HuH-7.5 (cell line): ENCODE measurements around the gene AP1M1.

ENCODE experiments used
- DNase-seq: peaks from one replicate; pipeline ENCODE4 v3.0.0; 2011; ENCODE audit warnings: low spot score

AP1M1 gene

GRCh38 chr19:16207490-16208025 is 9.8 kb downstream of the AP1M1 start:
- DNase-seq: no peak

GRCh38 chr19:16208064-16208759 is 10.5 kb downstream of the AP1M1 start:
- DNase-seq: no peak

- no peak for DNase-seq
Observed at GRCh38 chr19:16208847-16209665, 11.3 kb downstream of the AP1M1 start.

GRCh38 chr19:16210168-16210567 is 12.5 kb downstream of the AP1M1 start:
- no peak for DNase-seq

- DNase-seq: no peak
Observed at GRCh38 chr19:16213076-16213475, 15.4 kb downstream of the AP1M1 start.

- no peak for DNase-seq
Observed at GRCh38 chr19:16216744-16217670, 19.3 kb downstream of the AP1M1 start.

GRCh38 chr19:16217716-16218451 is 20.2 kb downstream of the AP1M1 start:
- no peak for DNase-seq

GRCh38 chr19:16218851-16219250 is 21.1 kb downstream of the AP1M1 start:
- DNase-seq: no peak

- DNase-seq: no peak
Observed at GRCh38 chr19:16222806-16223205, 25.1 kb downstream of the AP1M1 start.

GRCh38 chr19:16223746-16224145 is 26.0 kb downstream of the AP1M1 start:
- DNase-seq: no peak

GRCh38 chr19:16224293-16225045 is 26.8 kb downstream of the AP1M1 start:
- DNase-seq: no peak

- DNase-seq: no peak
Observed at GRCh38 chr19:16225279-16226183, 27.8 kb downstream of the AP1M1 start.

- no peak for DNase-seq
Observed at GRCh38 chr19:16226184-16226591, 28.5 kb downstream of the AP1M1 start.

- no peak for DNase-seq
Observed at GRCh38 chr19:16226878-16227836, 29.4 kb downstream of the AP1M1 start.

GRCh38 chr19:16227837-16228636 is 30.3 kb downstream of the AP1M1 start:
- no peak for DNase-seq

- no peak for DNase-seq
Observed at GRCh38 chr19:16228637-16229321, 31.1 kb downstream of the AP1M1 start.

- DNase-seq: no peak
Observed at GRCh38 chr19:16229322-16229641, 31.6 kb downstream of the AP1M1 start.
